ENCODE data around the gene CEP44.

Gene CEP44, protein sequence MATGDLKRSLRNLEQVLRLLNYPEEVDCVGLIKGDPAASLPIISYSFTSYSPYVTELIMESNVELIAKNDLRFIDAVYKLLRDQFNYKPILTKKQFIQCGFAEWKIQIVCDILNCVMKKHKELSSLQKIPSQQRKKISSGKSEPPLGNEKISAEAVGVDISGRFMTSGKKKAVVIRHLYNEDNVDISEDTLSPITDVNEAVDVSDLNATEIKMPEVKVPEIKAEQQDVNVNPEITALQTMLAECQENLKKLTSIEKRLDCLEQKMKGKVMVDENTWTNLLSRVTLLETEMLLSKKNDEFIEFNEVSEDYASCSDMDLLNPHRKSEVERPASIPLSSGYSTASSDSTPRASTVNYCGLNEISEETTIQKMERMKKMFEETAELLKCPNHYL

DNA sequence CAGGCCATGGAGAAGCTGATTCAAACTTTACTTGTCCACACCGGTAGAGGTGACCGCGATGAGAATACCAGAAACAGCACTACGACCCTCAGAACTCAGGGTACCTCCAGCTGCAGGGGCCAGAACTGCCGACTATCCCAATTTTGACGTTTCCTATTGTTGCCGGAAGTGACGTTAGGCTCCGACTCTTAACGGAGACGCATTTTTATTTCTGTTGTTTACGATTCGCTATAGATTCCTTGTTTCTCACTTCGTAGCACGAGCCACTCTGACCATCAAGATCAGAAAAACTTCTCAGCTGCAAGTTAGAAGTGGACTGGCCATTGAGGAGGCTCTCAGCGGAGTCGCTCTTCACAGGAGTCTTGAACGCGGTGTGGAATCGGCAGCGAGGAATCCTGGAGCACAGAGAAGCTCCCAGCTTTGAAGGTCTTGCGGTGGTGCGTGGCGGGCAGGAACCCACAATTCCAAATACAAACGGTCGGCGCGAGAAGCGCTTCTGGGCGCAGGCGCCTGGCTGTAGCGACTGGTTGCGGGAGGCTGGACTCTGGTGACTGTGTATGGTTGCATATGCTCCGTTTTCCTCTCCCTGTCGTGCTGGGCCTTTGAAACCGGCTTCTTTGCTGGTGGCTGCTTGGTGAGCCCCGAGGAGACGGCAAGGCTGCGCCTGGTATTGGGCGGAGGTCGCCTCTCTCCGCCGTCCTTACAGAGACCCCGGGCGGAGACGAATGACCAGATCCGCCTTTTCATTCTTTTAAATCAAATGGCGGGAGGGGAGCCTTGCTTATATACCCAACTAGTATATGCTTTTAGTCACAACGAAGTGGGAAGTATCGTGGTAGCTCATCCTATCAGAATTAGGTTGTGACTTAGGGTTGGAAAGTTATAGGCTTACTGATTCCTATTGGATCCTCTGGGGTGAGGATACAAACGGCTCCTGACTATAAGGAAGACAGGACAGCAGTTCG lies at the start of gene CEP44, which contains the start of gene FBXO8:
CEP44 (plus strand) TSS at position 405 of the 965 bp plus-strand sequence. CDS start 15,211 bp downstream, outside the sequence.
FBXO8 (minus strand) TSS at position 161 of the 965 bp plus-strand sequence. CDS start 20,575 bp downstream, outside the sequence.
- TF ChIP-seq, protein P1, sequence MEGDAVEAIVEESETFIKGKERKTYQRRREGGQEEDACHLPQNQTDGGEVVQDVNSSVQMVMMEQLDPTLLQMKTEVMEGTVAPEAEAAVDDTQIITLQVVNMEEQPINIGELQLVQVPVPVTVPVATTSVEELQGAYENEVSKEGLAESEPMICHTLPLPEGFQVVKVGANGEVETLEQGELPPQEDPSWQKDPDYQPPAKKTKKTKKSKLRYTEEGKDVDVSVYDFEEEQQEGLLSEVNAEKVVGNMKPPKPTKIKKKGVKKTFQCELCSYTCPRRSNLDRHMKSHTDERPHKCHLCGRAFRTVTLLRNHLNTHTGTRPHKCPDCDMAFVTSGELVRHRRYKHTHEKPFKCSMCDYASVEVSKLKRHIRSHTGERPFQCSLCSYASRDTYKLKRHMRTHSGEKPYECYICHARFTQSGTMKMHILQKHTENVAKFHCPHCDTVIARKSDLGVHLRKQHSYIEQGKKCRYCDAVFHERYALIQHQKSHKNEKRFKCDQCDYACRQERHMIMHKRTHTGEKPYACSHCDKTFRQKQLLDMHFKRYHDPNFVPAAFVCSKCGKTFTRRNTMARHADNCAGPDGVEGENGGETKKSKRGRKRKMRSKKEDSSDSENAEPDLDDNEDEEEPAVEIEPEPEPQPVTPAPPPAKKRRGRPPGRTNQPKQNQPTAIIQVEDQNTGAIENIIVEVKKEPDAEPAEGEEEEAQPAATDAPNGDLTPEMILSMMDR (IDR thresholded peaks at IDR 0.05; ENCODE audit: insufficient read depth, low read depth, low read length, missing control alignments), result no peak
- DNase-seq (ENCODE audit: low read depth), result peak; percentile 74
- peak within 1 kb of the TSS; percentile 84 for H3K4me3 ChIP-seq (ENCODE audit: low read depth, low read length)

DNA sequence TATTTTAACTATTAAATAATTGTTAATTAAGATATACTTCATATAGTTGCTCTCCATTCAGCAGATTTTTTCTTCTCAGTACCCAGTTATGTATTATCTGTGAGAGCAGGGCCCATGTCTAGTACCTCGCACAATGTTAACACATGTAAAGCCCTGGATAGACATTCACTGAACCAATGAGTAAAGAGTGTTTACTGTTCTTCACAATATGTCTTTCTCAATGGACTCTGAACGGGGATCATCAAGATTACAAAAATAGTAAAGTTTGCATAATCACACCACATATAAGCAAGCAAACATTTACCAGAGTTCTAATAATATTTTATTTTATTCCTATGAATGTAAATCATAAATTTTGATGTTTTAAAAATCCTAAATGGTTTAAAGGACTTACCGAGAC lies 47.4 kb upstream of the CEP44 start:
- TF ChIP-seq, protein P1 (IDR thresholded peaks at IDR 0.05; ENCODE audit: insufficient read depth, low read depth, low read length, missing control alignments), result no peak
- no peak for DNase-seq (ENCODE audit: low read depth)
- no peak overlapping the region for H3K4me3 ChIP-seq (ENCODE audit: low read depth, low read length)

DNA sequence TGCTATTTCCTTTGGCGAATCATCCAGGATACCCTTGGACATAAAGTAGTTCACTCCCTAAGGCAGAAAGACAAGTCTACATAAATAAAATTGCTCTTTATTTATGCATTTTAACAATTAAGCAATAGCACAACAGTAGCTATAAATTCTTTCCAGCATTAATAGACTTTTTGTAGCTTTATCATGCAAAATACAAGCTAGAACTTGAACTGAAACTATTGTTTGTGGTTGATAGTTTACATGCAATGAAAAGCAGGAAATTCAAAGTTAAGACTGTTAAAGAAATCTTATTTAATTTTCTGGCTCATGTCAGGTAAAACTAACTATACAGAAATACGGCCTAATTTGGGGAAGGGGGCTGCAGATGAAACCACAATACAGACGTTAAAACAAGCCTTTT lies 42.5 kb upstream of the CEP44 start:
- H3K4me3 ChIP-seq (ENCODE audit: low read depth, low read length), result no peak overlapping the region
- no peak for DNase-seq (ENCODE audit: low read depth)
- TF ChIP-seq, protein P1 (IDR thresholded peaks at IDR 0.05; ENCODE audit: insufficient read depth, low read depth, low read length, missing control alignments), result no peak

DNA sequence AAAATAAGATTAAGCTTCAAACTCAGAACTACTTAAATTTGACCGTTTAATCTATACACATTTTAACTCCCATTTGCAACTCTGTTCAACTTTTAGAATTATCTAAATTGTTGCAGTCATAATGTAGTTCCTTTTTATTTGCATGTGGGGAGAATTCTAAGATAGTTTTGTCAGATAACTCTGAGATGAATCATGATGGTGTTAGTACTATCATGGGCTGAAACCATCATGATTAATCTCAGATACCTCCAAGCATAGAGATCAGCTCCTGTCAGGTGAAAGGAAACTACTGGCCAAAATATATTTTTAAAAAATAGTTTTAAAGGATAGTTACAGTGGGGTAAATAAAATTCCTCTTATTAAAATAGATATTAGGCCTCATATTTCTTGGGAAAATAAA lies 39.3 kb upstream of the CEP44 start:
- DNase-seq (ENCODE audit: low read depth), result no peak
- TF ChIP-seq, protein P1 (IDR thresholded peaks at IDR 0.05; ENCODE audit: insufficient read depth, low read depth, low read length, missing control alignments), result no peak
- no peak overlapping the region for H3K4me3 ChIP-seq (ENCODE audit: low read depth, low read length)

DNA sequence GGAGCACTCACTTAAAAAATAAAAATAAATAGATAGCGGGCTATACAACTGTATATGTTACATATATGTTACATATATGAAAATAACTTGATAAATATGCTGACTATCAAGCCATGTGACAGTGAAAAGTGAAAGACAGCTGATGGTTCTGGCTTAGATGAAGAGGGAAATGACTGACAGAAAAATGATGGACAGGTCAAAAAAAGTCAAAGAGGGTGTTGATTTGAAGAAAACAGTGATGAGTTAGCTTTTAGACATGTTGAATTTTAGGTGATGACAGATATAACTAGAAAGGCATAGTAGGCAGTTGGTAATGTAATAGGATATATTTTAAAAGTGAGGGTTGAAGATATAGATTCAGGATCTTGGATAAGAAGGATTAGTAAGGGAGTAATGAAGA lies 38.0 kb upstream of the CEP44 start:
- TF ChIP-seq, protein P1 (IDR thresholded peaks at IDR 0.05; ENCODE audit: insufficient read depth, low read depth, low read length, missing control alignments), result no peak
- no peak for DNase-seq (ENCODE audit: low read depth)
- H3K4me3 ChIP-seq (ENCODE audit: low read depth, low read length), result no peak overlapping the region

DNA sequence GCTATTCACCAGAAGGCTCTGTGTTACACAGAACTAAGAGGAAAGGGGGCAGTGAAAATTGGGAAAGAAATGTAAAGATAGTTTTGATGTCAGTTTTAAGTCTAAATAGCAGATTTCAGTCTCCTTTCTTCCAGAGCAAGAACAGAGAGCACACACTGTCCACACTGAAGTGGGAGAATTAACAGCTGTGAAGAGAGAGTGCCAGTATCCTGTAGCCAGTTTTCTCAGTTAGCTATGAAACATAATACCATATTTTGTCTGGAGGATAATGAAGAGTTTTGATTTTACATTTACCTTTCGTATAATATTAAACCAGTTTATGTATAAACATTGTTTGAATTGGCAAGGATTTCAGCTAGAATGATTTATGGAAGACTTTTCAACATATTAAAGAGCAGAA lies 35.3 kb upstream of the CEP44 start:
- TF ChIP-seq, protein P1 (IDR thresholded peaks at IDR 0.05; ENCODE audit: insufficient read depth, low read depth, low read length, missing control alignments), result no peak
- DNase-seq (ENCODE audit: low read depth), result no peak
- H3K4me3 ChIP-seq (ENCODE audit: low read depth, low read length), result no peak overlapping the region

Data from GM12865 (cell line).